Omental fat pad (tissue), 4 donors: ENCODE data around the gene CREBL2. TPM values are rescaled to one million over a fixed set of nuclear protein-coding genes. Genes with fewer than 3 reads are reported as not detected.
"Not testable (repeated sequence)": the region's sequence is repeated elsewhere in the genome, so short reads cannot be mapped to it uniquely, and the experiment has no call there.

Experiments used
- ATAC-seq: fragments of 150-250 bp; one replicate; pipeline ENCODE4 v1.9.1; 2016; ENCODE audit warnings: mild to moderate bottlenecking, moderate library complexity; ENCODE audit not compliant: low FRiP score
- DNase-seq: peaks from one replicate; pipeline ENCODE4 v3.0.0-alpha.2; 2019; ENCODE audit warnings: low spot score
- total RNA-seq, 4 donors: library from RNA; depleted of rRNA; stranded (reverse); fragments of >200 nt; gene quantifications; one replicate each; pipeline ENCODE4 v1.1.0, GENCODE V29; 2016
- TF ChIP-seq, protein P1 (sequence below), 3 donors: fragments of 450-650 bp; IDR thresholded peaks; one replicate each; pipeline ENCODE4 v1.5.1; 2016 to 2017; ENCODE audit warnings: antibody characterized with exemption in 3 of 3, mild to moderate bottlenecking in 3 of 3, moderate library complexity in 2 of 3

The CREBL2 gene
- total RNA-seq, 4 donors from 2014 or later = 53.0 to 73.9 (median 63.1) TPM

DNA sequence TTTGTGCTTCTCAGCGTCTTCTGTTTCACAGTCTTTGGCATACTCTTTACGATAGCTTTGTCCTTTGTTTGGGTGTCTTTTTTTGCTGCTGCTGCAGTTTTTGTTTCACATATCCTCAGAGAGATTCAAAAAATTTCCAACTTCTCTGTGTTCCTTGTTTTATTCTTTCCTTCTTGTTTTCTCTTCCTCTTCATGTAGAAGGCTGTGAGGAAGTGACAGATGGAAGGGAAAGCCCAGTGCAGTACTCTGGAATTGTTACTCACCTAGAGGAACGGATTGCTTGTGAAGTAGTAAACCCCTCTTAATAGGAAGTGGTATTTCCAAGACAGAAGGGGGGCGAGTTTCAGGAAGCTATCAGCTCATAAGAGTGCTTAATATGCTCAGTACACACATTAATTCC, 1.7 kb downstream of the CREBL2 start:
- no peak for DNase-seq
- ATAC-seq = no peak
- TF ChIP-seq, protein P1, sequence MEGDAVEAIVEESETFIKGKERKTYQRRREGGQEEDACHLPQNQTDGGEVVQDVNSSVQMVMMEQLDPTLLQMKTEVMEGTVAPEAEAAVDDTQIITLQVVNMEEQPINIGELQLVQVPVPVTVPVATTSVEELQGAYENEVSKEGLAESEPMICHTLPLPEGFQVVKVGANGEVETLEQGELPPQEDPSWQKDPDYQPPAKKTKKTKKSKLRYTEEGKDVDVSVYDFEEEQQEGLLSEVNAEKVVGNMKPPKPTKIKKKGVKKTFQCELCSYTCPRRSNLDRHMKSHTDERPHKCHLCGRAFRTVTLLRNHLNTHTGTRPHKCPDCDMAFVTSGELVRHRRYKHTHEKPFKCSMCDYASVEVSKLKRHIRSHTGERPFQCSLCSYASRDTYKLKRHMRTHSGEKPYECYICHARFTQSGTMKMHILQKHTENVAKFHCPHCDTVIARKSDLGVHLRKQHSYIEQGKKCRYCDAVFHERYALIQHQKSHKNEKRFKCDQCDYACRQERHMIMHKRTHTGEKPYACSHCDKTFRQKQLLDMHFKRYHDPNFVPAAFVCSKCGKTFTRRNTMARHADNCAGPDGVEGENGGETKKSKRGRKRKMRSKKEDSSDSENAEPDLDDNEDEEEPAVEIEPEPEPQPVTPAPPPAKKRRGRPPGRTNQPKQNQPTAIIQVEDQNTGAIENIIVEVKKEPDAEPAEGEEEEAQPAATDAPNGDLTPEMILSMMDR (IDR thresholded peaks at IDR 0.05) = no peak

DNA sequence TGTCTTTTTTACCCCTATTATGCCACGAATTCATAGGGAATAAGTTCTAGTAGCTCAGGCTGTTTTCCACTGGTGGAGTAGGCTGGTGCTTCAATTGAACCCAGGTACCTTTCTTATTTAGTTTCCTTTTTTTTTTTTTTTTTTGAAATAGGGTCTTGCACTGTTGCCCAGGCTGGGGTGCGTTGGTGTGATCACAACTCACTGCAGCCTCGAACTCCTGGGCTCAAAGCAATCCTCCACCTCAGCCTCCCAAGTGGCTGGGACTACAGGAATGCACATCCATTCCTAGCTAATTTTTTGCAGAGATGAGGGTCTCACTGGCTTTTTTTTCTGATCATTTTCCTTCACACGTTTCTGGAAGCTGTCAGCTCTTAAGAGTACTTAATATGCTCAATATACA, 2.7 kb downstream of the CREBL2 start:
- TF ChIP-seq, protein P1 (IDR thresholded peaks at IDR 0.05) = no peak
- ATAC-seq (no peak), DNase-seq (no peak)

DNA sequence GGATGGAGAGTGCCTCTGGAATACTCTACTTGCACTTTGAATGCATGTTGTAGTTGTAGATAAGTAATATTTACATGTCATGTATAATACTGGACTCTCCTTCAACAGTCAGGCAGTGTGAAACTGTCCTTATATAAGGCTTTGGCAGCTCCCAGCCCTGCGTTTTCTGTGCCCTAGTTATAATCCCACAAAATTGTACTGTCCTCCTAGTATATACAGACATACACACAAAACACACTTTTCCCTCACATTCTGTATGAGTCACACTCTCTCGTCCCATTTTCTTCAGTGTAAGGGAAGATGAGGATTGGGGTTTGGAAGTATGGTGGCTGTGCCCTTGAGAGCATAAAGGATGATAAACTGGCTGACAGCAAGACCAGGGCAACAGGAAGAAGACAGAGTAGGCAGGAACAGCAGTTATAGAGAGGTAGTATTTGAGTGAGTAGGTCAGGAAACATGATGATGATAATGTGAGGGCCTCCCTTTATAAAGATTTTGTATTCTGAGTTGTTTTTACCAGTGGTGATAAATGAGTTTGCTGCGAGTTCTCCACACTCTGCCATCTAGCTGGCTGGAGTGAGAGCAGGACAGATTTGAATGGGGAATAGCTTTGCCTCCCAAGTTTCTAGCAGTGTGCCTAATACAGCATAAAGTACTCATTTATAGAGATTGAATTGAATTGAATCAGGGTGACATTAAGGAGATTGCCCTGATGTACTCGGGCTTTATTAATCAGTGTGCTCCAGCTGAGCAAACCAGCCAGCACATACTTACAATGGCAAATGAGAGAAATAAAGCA, 5.0 kb downstream of the CREBL2 start:
- DNase-seq = no peak

DNA sequence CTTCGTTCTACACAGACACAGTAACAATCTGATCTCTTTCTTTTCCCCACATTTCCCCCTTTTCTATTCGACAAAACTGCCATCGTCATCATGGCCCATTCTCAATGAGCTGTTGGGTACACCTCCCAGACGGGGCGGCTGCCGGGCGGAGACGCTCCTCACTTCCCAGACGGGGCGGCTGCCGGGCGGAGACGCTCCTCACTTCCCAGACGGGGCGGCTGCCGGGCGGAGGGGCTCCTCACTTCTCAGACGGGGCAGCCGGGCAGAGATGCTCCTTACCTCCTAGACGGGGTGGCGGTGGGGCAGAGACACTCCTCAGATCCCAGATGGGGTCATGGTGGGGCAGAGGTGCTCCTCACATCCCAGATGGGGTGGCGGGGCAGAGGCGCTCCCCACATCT, 6.4 kb downstream of the CREBL2 start:
- not testable (repeated sequence) for ATAC-seq, DNase-seq

More for the DNA sequence above, 5.0 kb downstream of the CREBL2 start:
- ATAC-seq = no peak
- TF ChIP-seq, protein P1 (IDR thresholded peaks at IDR 0.05) = no peak

DNA sequence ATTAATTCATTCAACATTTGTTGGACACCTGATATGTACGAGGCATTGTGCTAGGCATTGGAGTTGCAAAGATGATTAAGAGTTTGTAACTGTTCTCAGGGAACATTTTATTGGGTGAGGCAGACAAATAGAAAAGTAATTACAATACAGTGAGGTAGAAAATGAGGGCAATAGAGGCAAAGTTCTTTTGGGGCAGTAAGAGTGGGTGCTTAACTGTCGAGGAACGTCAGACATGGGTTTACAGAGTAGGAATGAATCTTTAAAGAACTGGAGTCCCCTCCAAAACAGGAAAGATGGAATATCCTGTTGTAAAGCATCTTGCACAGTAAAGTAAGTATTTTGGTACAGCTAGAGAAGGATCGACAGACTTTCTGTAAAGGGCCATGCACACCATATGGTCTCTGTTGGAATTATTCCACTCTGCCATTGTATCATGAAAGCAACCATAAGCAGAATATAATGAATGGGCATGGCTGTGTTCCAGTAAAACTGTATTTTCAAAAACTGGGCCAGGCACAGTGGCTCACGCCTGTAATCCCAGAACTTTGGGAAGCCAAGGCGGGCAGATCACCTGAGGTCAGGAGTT, 9.1 kb downstream of the CREBL2 start:
- TF ChIP-seq, protein P1 (IDR thresholded peaks at IDR 0.05) = no peak
- DNase-seq (no peak), ATAC-seq (no peak)

DNA sequence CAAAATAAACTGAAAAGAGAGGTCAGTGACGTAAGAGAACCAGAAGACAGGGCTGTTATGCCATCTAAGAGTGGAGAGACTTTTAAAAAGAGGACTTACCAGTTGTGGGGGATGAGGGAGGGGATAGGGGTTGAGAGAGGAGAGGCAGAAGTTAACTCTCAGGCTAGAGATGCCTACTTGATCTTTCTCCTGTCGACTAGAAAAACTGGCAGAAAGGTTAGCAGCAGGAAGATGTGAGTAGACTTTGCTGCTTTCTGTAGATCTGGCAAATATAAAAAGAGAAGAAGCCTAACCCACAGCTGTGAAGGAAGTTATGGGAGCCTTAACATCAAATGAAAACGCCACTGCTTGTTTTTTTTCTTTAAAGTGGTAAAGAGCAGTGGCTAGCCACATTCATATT, 10.7 kb downstream of the CREBL2 start:
- ATAC-seq = no peak
- no peak for DNase-seq
- TF ChIP-seq, protein P1 (IDR thresholded peaks at IDR 0.05) = no peak

DNA sequence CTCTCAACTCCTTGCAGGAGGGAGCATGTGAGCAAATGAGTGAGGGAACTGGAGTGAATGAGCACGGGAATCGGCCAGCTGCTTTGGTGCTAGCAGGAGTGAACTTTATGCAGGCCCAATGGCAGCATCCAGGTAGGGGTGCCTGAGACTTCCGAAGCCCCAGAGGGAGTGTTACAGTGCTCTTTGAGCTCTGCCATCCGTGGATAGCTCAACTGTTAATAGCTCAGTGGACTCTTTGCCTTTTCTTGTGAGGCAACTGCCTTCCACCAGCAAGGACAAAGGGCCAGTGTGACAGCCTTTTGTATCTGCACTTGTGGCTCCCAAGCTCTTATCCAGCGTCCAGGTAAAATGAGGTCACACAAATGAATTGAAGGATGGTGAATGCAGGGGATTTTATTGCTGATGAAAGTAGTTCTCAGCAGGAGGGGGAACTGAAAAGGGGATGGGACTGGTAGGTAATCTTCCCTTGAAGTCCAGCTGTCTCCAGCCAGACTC, 12.9 kb downstream of the CREBL2 start:
- DNase-seq = no peak
- TF ChIP-seq, protein P1 (IDR thresholded peaks at IDR 0.05) = no peak
- ATAC-seq = no peak
